GM20431 (cell line): ENCODE results near the gene TGM3.

Experiments
- in situ Hi-C: fragments of 300-500 bp; cut with MseI, MboI; formaldehyde crosslinking; loops from one replicate; pipeline ENCODE4 v1.15.0; 2020; ENCODE audit warnings: low sequenced_read_pairs; ENCODE audit not compliant: unreplicated experiment

The TGM3 gene

GRCh38 chr20:2332711-2333110, 36.9 kb downstream of the TGM3 start:
- in situ Hi-C loops: no loop called here

- in situ Hi-C loops: no loop called here
Observed at GRCh38 chr20:2333821-2334220, 38.0 kb downstream of the TGM3 start.

GRCh38 chr20:2335096-2335870, 39.5 kb downstream of the TGM3 start:
- in situ Hi-C loops: no loop called here

- in situ Hi-C loops: no loop called here
Observed at GRCh38 chr20:2336471-2336870, 40.7 kb downstream of the TGM3 start.

- in situ Hi-C loops: no loop called here
Observed at GRCh38 chr20:2337142-2337541, 41.3 kb downstream of the TGM3 start.

- in situ Hi-C loops: no loop called here
Observed at GRCh38 chr20:2338411-2339066, 42.7 kb downstream of the TGM3 start.

- in situ Hi-C loops: no loop called here
Observed at GRCh38 chr20:2340136-2340535, 44.3 kb downstream of the TGM3 start.

GRCh38 chr20:2340823-2341222, 45.0 kb downstream of the TGM3 start:
- in situ Hi-C loops: no loop called here

- in situ Hi-C loops: no loop called here
Observed at GRCh38 chr20:2341336-2341735, 45.5 kb downstream of the TGM3 start.

GRCh38 chr20:2342243-2342642, 46.4 kb downstream of the TGM3 start:
- in situ Hi-C loops: no loop called here

GRCh38 chr20:2346188-2346587, 50.4 kb downstream of the TGM3 start:
- in situ Hi-C loops: no loop called here

GRCh38 chr20:2348336-2348735, 52.5 kb downstream of the TGM3 start:
- in situ Hi-C loops: no loop called here

- in situ Hi-C loops: no loop called here
Observed at GRCh38 chr20:2349801-2350200, 54.0 kb downstream of the TGM3 start.

- in situ Hi-C loops: no loop called here
Observed at GRCh38 chr20:2350606-2351005, 54.8 kb downstream of the TGM3 start.

GRCh38 chr20:2353231-2353630, 57.4 kb downstream of the TGM3 start:
- in situ Hi-C loops: no loop called here

- in situ Hi-C loops: no loop called here
Observed at GRCh38 chr20:2357114-2357513, 61.3 kb downstream of the TGM3 start.

GRCh38 chr20:2358006-2358405, 62.2 kb downstream of the TGM3 start:
- in situ Hi-C loops: no loop called here

GRCh38 chr20:2361035-2361593, 65.3 kb downstream of the TGM3 start:
- in situ Hi-C loops: no loop called here

GRCh38 chr20:2363187-2363586, 67.4 kb downstream of the TGM3 start:
- in situ Hi-C loops: no loop called here

- in situ Hi-C loops: no loop called here
Observed at GRCh38 chr20:2363587-2363986, 67.8 kb downstream of the TGM3 start.

- in situ Hi-C loops: no loop called here
Observed at GRCh38 chr20:2364044-2364443, 68.2 kb downstream of the TGM3 start.
